Endothelial cell of umbilical vein (primary cell): ENCODE results near the gene DDX54.
A peak's percentile ranks its signal among the peaks of the same experiment; 100 is the strongest.

Experiments used
- GATA2 ChIP-seq: IDR thresholded peaks from 2 replicates; pipeline ENCODE4 v1.7.0; 2011; ENCODE audit warnings: low read depth, mild to moderate bottlenecking, moderate library complexity, mixed read lengths, low read length; ENCODE audit not compliant: insufficient read length, insufficient read depth
- POLR2A ChIP-seq: IDR thresholded peaks from 2 replicates; pipeline ENCODE4 v1.6.1; 2012; ENCODE audit warnings: low read depth, mild to moderate bottlenecking, control low read depth, low read length
- TF ChIP-seq, protein P1 (sequence below), 2 donors: IDR thresholded peaks; 1 replicate in 1 of 2; 2 replicates in 1 of 2; pipeline ENCODE4 v1.5.1; 2011; ENCODE audit warnings: low read length in 2 of 2, mild to moderate bottlenecking in 2 of 2, moderate library complexity in 2 of 2, control low read depth in 1 of 2, inconsistent platforms in 1 of 2, low read depth in 1 of 2; ENCODE audit not compliant: insufficient read depth in 1 of 2; ENCODE audit errors: extremely low read depth in 1 of 2

DNA sequence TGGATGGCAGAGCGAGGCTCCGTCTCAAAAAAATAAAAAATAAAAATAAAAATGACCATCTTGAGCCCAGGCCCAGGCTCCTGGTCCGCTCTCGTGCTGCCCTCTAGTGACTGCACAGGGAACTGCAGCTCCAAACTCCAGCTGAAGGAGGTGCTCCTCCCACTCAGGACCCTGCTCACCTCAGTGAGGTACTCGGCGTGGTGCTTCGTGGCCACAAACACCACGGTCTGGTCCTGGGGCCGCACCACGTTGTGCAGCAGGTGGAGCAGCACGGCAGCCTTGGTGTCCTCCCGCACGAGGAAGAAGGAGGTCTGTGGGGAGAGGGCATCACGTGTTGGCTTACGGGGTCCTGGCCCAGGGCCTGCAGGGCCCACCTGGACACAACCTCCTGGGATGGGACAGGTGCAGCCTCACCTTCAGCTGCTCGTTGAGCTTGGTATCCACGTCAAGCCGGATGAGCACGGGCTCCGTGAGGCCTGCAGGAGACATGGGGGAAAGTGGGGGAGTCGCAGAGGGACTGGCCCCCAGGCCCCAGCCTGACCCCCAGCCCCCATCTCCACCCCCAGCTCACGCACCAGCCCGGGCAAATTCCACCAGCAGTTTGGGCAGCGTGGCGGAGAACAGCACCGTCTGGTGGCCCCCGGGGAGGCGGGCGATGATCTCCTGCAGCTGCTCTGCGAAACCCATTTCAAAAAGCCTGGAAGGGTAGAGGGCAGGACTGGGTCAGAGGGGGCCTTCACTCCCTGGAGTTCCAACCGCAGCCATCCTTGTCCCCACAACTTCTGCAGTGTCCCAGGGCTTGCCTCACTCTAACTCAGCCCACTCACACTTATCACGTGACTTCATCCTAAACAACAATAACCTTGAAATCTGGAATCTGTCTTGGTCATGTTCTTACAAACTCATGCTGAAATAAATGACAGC, 10.6 kb downstream of the DDX54 start:
- TF ChIP-seq POLR2A: no peak
- no peak for TF ChIP-seq GATA2
- TF ChIP-seq, protein P1, sequence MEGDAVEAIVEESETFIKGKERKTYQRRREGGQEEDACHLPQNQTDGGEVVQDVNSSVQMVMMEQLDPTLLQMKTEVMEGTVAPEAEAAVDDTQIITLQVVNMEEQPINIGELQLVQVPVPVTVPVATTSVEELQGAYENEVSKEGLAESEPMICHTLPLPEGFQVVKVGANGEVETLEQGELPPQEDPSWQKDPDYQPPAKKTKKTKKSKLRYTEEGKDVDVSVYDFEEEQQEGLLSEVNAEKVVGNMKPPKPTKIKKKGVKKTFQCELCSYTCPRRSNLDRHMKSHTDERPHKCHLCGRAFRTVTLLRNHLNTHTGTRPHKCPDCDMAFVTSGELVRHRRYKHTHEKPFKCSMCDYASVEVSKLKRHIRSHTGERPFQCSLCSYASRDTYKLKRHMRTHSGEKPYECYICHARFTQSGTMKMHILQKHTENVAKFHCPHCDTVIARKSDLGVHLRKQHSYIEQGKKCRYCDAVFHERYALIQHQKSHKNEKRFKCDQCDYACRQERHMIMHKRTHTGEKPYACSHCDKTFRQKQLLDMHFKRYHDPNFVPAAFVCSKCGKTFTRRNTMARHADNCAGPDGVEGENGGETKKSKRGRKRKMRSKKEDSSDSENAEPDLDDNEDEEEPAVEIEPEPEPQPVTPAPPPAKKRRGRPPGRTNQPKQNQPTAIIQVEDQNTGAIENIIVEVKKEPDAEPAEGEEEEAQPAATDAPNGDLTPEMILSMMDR (IDR thresholded peaks at IDR 0.05; ENCODE audit: extremely low read depth in 1 of 2, insufficient read depth in 1 of 2, low read depth in 1 of 2, low read length in 2 of 2): peak; percentile 95
